Neural progenitor cell (in vitro differentiated cells): ENCODE results near the gene SPACA6. TPM values are rescaled to one million over a fixed set of nuclear protein-coding genes. Genes with fewer than 3 reads are reported as not detected.

ENCODE experiments used
- DNase-seq: peaks from one replicate; pipeline ENCODE4 v3.0.0-alpha.2; 2016; ENCODE audit warnings: low spot score
- H2AFZ ChIP-seq: fragments of 200-600 bp; sonication (generic); replicated peaks from 2 replicates; pipeline ENCODE4 v1.6.1; 2016; ENCODE audit warnings: antibody characterized with exemption
- H3F3A ChIP-seq: fragments of 200-600 bp; sonication (generic); 2 replicates; pipeline ENCODE4 v1.6.1; 2016; ENCODE audit warnings: antibody characterized with exemption, low read depth
- H3K27ac ChIP-seq: fragments of 200-600 bp; sonication (generic); 2 replicates; pipeline ENCODE4 v1.5.1; 2016; ENCODE audit warnings: mild to moderate bottlenecking
- H3K27me3 ChIP-seq: fragments of 200-600 bp; sonication (generic); 2 replicates; pipeline ENCODE4 v1.6.1; 2016; ENCODE audit warnings: mild to moderate bottlenecking, moderate library complexity
- H3K36me3 ChIP-seq: fragments of 200-600 bp; sonication (generic); 2 replicates; pipeline ENCODE4 v1.5.1; 2016
- H3K4me1 ChIP-seq: fragments of 200-600 bp; sonication (generic); 2 replicates; pipeline ENCODE4 v1.6.1; 2016; ENCODE audit warnings: mixed run types
- H3K4me2 ChIP-seq: fragments of 200-600 bp; sonication (generic); 2 replicates; pipeline ENCODE4 v1.6.1; 2016
- H3K4me3 ChIP-seq: fragments of 200-600 bp; sonication (generic); 2 replicates; pipeline ENCODE4 v1.5.1; 2016
- H3K79me2 ChIP-seq: fragments of 200-600 bp; sonication (generic); 2 replicates; pipeline ENCODE4 v1.6.1; 2016; ENCODE audit warnings: low read depth
- H3K9ac ChIP-seq: fragments of 200-600 bp; sonication (generic); 2 replicates; pipeline ENCODE4 v1.6.1; 2016
- H3K9me3 ChIP-seq: fragments of 200-600 bp; sonication (generic); 2 replicates; pipeline ENCODE4 v1.5.1; 2016; ENCODE audit warnings: low read depth
- H4K20me1 ChIP-seq: fragments of 200-600 bp; sonication (generic); 2 replicates; pipeline ENCODE4 v1.6.1; 2016; ENCODE audit warnings: low read depth
- H3K27ac Mint-ChIP-seq: 3 replicates; pipeline ENCODE4 v1.8.0; 2021; ENCODE audit warnings: mixed read lengths
- H3K27me3 Mint-ChIP-seq: 2 replicates; pipeline ENCODE4 v1.8.0; 2022; ENCODE audit warnings: low read depth, mild to moderate bottlenecking, inconsistent platforms, moderate library complexity, mixed read lengths; ENCODE audit not compliant: insufficient read depth
- H3K36me3 Mint-ChIP-seq: 3 replicates; pipeline ENCODE4 v1.8.0; 2021; ENCODE audit warnings: mixed read lengths
- H3K4me1 Mint-ChIP-seq: 3 replicates; pipeline ENCODE4 v1.8.0; 2021; ENCODE audit warnings: mixed read lengths
- H3K4me3 Mint-ChIP-seq: 3 replicates; pipeline ENCODE4 v1.8.0; 2021; ENCODE audit warnings: mild to moderate bottlenecking, moderate library complexity, mixed read lengths
- H3K9me3 Mint-ChIP-seq: 3 replicates; pipeline ENCODE4 v1.8.0; 2020; ENCODE audit warnings: mixed read lengths
- EZH2 ChIP-seq: fragments of 200-600 bp; sonication (generic); IDR thresholded peaks from 2 replicates; pipeline ENCODE4 v1.6.1; 2017; ENCODE audit warnings: antibody characterized with exemption, mild to moderate bottlenecking, moderate library complexity
- EZH2phosphoT487 ChIP-seq: fragments of 200-600 bp; sonication (generic); IDR thresholded peaks from 2 replicates; pipeline ENCODE4 v1.6.1; 2017; ENCODE audit warnings: antibody characterized with exemption
- total RNA-seq: library from RNA; depleted of rRNA; stranded (reverse); fragments of >200 nt; gene quantifications from 2 replicates; pipeline ENCODE4 v1.2.3, GENCODE V29; 2015; ENCODE audit warnings: low replicate concordance
- TF ChIP-seq, protein P1 (sequence below): fragments of 200-600 bp; sonication (generic); IDR thresholded peaks from 2 replicates; pipeline ENCODE4 v1.5.1; 2017; ENCODE audit warnings: antibody characterized with exemption, mild to moderate bottlenecking

Gene SPACA6
- total RNA-seq, 1 donor from 2014 or later, result 6.9 TPM

DNA sequence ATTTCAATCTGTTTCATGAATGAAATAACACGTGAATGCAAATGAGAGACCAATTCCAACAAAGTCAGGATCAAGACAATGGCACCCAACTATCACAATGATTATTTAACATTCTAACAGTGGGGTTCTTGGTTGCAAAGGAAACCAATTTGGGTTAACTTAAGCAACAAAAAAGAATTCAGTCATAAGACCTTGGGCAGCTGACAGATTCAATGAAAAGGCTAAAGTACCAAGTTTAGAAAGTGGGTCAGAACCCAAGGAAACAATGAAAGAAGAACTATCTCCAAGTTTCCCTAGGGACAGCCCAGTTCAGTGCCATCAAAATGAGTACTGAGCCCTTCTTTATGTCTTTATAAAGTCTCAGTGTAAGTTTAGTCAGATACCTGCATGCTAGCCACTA is 29.0 kb upstream of the SPACA6 start:
- Mint-ChIP-seq H3K4me1 (no peaks in the 10 kb centered on the region), H3K27me3 (peaks cover 7% of the 10 kb centered on the region), H3K27ac (no peak overlapping the region), H3K9me3 (no peaks in the 10 kb centered on the region), H3K36me3 (no peaks in the 10 kb centered on the region), H3K4me3 (no peak overlapping the region)
- TF ChIP-seq EZH2, result no peak
- no peak for TF ChIP-seq EZH2phosphoT487
- TF ChIP-seq, protein P1, sequence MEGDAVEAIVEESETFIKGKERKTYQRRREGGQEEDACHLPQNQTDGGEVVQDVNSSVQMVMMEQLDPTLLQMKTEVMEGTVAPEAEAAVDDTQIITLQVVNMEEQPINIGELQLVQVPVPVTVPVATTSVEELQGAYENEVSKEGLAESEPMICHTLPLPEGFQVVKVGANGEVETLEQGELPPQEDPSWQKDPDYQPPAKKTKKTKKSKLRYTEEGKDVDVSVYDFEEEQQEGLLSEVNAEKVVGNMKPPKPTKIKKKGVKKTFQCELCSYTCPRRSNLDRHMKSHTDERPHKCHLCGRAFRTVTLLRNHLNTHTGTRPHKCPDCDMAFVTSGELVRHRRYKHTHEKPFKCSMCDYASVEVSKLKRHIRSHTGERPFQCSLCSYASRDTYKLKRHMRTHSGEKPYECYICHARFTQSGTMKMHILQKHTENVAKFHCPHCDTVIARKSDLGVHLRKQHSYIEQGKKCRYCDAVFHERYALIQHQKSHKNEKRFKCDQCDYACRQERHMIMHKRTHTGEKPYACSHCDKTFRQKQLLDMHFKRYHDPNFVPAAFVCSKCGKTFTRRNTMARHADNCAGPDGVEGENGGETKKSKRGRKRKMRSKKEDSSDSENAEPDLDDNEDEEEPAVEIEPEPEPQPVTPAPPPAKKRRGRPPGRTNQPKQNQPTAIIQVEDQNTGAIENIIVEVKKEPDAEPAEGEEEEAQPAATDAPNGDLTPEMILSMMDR, result no peak
- Histone ChIP-seq H4K20me1 (no peaks in the 10 kb centered on the region), H3K4me1 (no peaks in the 10 kb centered on the region), H3K9me3 (no peaks in the 10 kb centered on the region), H3F3A (no peaks in the 10 kb centered on the region), H3K9ac (no peak overlapping the region), H3K27me3 (peaks cover 8% of the 10 kb centered on the region), H3K4me2 (no peak overlapping the region), H3K79me2 (no peaks in the 10 kb centered on the region), H3K4me3 (no peak overlapping the region), H3K36me3 (no peaks in the 10 kb centered on the region), H3K27ac (no peak overlapping the region), H2AFZ (no peak overlapping the region)
- no peak for DNase-seq

DNA sequence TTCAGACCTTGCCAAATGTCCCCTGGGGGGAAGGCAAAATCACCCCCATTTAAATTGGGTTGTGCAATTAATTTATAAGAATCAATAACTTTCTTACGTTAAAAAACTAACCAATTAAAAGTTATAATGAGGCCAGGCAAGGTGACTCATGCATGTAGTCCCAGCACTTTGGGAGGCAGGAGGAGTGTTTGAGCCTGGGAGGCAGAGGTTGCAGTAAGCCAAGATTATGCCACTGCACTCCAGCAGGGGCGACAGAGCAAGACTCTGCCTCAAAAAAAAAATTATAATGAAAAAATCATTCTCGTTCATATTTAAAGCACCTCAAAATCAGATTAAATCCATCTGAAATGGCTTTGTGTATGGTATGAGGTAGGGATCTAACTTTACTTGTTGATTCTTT is 28.1 kb upstream of the SPACA6 start:
- Histone ChIP-seq H3K9ac (no peak overlapping the region), H3K4me1 (no peaks in the 10 kb centered on the region), H3K4me3 (no peak overlapping the region), H4K20me1 (no peaks in the 10 kb centered on the region), H3F3A (no peaks in the 10 kb centered on the region), H3K9me3 (no peaks in the 10 kb centered on the region), H3K79me2 (no peaks in the 10 kb centered on the region), H3K27ac (no peak overlapping the region), H2AFZ (no peak overlapping the region), H3K27me3 (no peaks in the 10 kb centered on the region), H3K4me2 (no peak overlapping the region), H3K36me3 (no peaks in the 10 kb centered on the region)
- no peak overlapping the region for H3K27ac Mint-ChIP-seq
- TF ChIP-seq, protein P1, result no peak
- TF ChIP-seq EZH2phosphoT487, result no peak
- TF ChIP-seq EZH2, result no peak
- no peak for DNase-seq
- no peaks in the 10 kb centered on the region for H3K36me3 Mint-ChIP-seq
- no peak overlapping the region for H3K4me3 Mint-ChIP-seq
- H3K4me1 Mint-ChIP-seq, result no peaks in the 10 kb centered on the region
- H3K9me3 Mint-ChIP-seq, result no peaks in the 10 kb centered on the region
- peaks cover 6% of the 10 kb centered on the region for H3K27me3 Mint-ChIP-seq

- Mint-ChIP-seq H3K4me3 (no peak overlapping the region), H3K36me3 (no peaks in the 10 kb centered on the region), H3K9me3 (peaks cover 2% of the 10 kb centered on the region), H3K27me3 (peaks cover 4% of the 10 kb centered on the region), H3K4me1 (no peaks in the 10 kb centered on the region), H3K27ac (no peak overlapping the region)
- DNase-seq, result no peak
- Histone ChIP-seq H3K27me3 (no peaks in the 10 kb centered on the region), H3K9ac (no peak overlapping the region), H3K36me3 (no peaks in the 10 kb centered on the region), H3K27ac (no peak overlapping the region), H3F3A (no peaks in the 10 kb centered on the region), H3K9me3 (no peaks in the 10 kb centered on the region), H3K79me2 (no peaks in the 10 kb centered on the region), H3K4me3 (no peak overlapping the region), H3K4me2 (no peak overlapping the region), H3K4me1 (no peaks in the 10 kb centered on the region), H4K20me1 (no peaks in the 10 kb centered on the region), H2AFZ (no peak overlapping the region)
- TF ChIP-seq EZH2phosphoT487 (no peak), EZH2 (no peak)
- TF ChIP-seq, protein P1, result no peak
These were observed 24.9 kb upstream of the SPACA6 start for GRCh38 chr19:51668216-51668615.
